ENCODE data around the gene AFF3.

AFF3 gene

DNA sequence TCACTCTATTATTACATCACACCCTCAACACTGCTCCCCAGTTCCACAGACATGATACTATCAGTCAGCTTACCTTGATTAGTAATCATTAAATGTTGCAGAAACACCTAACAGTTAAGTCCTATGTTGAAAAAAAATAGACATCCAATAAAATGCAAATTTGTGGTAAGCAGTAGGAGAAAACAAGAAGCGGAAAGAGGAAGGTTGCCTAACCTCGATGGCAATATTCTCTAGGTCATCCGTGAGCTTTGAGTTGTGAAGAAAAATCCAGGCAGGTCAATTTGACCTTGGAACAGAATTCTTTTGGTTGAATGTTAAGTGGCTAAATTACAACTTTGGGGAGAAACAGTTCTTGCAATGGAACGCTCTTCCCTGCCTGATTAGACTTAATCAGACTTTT is 264.4 kb downstream of the AFF3 start:
- TF ChIP-seq ISL1 (CRISPR knock-in tag; IDR thresholded peaks at IDR 0.05) (no peak), ZNF70 (CRISPR knock-in tag; IDR thresholded peaks at IDR 0.05) (no peak), ZC3H10 (CRISPR knock-in tag; IDR thresholded peaks at IDR 0.05) (no peak), ESRRG (CRISPR knock-in tag; IDR thresholded peaks at IDR 0.05) (no peak)
- TF ChIP-seq, protein P1, sequence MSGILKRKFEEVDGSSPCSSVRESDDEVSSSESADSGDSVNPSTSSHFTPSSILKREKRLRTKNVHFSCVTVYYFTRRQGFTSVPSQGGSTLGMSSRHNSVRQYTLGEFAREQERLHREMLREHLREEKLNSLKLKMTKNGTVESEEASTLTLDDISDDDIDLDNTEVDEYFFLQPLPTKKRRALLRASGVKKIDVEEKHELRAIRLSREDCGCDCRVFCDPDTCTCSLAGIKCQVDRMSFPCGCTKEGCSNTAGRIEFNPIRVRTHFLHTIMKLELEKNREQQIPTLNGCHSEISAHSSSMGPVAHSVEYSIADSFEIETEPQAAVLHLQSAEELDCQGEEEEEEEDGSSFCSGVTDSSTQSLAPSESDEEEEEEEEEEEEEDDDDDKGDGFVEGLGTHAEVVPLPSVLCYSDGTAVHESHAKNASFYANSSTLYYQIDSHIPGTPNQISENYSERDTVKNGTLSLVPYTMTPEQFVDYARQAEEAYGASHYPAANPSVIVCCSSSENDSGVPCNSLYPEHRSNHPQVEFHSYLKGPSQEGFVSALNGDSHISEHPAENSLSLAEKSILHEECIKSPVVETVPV (CRISPR knock-in tag; IDR thresholded peaks at IDR 0.05): no peak
- TF ChIP-seq, protein P2, sequence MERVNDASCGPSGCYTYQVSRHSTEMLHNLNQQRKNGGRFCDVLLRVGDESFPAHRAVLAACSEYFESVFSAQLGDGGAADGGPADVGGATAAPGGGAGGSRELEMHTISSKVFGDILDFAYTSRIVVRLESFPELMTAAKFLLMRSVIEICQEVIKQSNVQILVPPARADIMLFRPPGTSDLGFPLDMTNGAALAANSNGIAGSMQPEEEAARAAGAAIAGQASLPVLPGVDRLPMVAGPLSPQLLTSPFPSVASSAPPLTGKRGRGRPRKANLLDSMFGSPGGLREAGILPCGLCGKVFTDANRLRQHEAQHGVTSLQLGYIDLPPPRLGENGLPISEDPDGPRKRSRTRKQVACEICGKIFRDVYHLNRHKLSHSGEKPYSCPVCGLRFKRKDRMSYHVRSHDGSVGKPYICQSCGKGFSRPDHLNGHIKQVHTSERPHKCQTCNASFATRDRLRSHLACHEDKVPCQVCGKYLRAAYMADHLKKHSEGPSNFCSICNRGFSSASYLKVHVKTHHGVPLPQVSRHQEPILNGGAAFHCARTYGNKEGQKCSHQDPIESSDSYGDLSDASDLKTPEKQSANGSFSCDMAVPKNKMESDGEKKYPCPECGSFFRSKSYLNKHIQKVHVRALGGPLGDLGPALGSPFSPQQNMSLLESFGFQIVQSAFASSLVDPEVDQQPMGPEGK (CRISPR knock-in tag; IDR thresholded peaks at IDR 0.05; ENCODE audit: borderline replicate concordance): no peak
- ATAC-seq: no peak

DNA sequence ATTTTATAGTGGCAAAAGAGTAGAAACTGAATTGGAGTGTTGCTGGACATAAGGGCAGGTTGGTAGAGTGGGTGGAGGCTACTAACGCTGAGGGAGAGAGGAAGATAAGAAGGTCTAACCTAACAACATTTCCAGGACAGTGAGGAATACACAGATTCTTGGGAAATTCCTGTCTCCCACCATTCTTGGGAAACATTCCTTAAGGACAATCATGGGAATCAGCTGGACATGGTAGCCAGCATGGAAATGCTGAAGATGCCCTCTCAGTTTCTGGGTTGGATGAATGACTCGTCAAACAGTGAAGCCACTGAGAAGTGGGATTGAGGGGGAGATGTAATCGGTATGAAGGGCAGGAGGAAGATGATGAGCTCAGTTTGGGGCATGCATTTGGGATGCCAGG is 265.4 kb downstream of the AFF3 start:
- TF ChIP-seq ISL1 (CRISPR knock-in tag; IDR thresholded peaks at IDR 0.05) (no peak), BACH2 (CRISPR knock-in tag; IDR thresholded peaks at IDR 0.05; ENCODE audit: borderline replicate concordance) (no peak), ESRRG (CRISPR knock-in tag; IDR thresholded peaks at IDR 0.05) (no peak), ZNF8 (CRISPR knock-in tag; IDR thresholded peaks at IDR 0.05) (no peak), ZNF70 (CRISPR knock-in tag; IDR thresholded peaks at IDR 0.05) (no peak), CREB5 (CRISPR knock-in tag; IDR thresholded peaks at IDR 0.05; ENCODE audit: low read depth) (no peak), RARB (CRISPR knock-in tag; IDR thresholded peaks at IDR 0.05) (no peak), TOX (CRISPR knock-in tag; IDR thresholded peaks at IDR 0.05; ENCODE audit: borderline replicate concordance) (no peak), CSDC2 (CRISPR knock-in tag; IDR thresholded peaks at IDR 0.05) (no peak), ZFP3 (CRISPR knock-in tag; IDR thresholded peaks at IDR 0.05) (no peak), ZFP30 (CRISPR knock-in tag; IDR thresholded peaks at IDR 0.05) (no peak), ZC3H10 (CRISPR knock-in tag; IDR thresholded peaks at IDR 0.05) (no peak)
- TF ChIP-seq, protein P1 (CRISPR knock-in tag; IDR thresholded peaks at IDR 0.05): no peak
- TF ChIP-seq, protein P3, sequence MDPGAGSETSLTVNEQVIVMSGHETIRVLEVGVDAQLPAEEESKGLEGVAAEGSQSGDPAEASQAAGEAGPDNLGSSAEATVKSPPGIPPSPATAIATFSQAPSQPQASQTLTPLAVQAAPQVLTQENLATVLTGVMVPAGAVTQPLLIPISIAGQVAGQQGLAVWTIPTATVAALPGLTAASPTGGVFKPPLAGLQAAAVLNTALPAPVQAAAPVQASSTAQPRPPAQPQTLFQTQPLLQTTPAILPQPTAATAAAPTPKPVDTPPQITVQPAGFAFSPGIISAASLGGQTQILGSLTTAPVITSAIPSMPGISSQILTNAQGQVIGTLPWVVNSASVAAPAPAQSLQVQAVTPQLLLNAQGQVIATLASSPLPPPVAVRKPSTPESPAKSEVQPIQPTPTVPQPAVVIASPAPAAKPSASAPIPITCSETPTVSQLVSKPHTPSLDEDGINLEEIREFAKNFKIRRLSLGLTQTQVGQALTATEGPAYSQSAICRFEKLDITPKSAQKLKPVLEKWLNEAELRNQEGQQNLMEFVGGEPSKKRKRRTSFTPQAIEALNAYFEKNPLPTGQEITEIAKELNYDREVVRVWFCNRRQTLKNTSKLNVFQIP (CRISPR knock-in tag; IDR thresholded peaks at IDR 0.05; ENCODE audit: borderline replicate concordance, low read depth): no peak
- ATAC-seq: no peak

DNA sequence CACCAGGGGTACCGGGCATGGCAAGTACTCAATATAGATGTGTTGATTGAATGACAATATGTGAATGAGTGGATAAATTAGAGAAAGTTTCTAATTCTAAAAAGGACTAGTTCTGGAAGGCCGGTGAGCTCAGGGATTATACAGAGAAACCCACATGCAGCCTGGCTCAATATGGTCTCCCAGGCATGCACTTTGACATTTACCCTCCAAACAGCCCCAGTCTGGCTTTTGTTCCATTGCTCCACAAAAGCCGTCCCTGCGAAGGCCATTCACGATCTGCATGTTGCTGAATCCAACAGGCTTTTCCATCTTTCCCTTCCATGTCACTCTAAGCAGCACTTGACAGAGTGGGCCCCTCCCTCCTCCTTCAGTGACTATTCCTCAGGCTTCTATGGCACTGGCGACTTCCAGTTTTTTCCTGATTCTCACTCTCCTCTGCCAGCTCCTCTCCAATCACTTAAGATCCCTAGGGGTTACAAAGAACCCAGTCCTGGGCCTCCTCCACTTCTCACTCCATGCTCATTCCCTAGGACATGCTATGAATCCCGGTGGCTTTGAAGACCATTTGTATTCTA is 266.7 kb downstream of the AFF3 start:
- TF ChIP-seq TOX (CRISPR knock-in tag; IDR thresholded peaks at IDR 0.05; ENCODE audit: borderline replicate concordance) (no peak), GLIS3 (CRISPR knock-in tag; IDR thresholded peaks at IDR 0.05) (no peak), ARNTL (CRISPR knock-in tag; IDR thresholded peaks at IDR 0.05; ENCODE audit: borderline replicate concordance, low read depth) (no peak), PPARA (CRISPR knock-in tag; IDR thresholded peaks at IDR 0.05; ENCODE audit: borderline replicate concordance) (no peak), ZC3H10 (CRISPR knock-in tag; IDR thresholded peaks at IDR 0.05) (no peak), ZNF565 (CRISPR knock-in tag; conservative IDR thresholded peaks at IDR 0.05; ENCODE audit: low read depth) (no peak), BACH2 (CRISPR knock-in tag; IDR thresholded peaks at IDR 0.05; ENCODE audit: borderline replicate concordance) (no peak), ISL1 (CRISPR knock-in tag; IDR thresholded peaks at IDR 0.05) (no peak), ZFP3 (CRISPR knock-in tag; IDR thresholded peaks at IDR 0.05) (no peak), ZNF8 (CRISPR knock-in tag; IDR thresholded peaks at IDR 0.05) (no peak), ZNF70 (CRISPR knock-in tag; IDR thresholded peaks at IDR 0.05) (no peak), OSR1 (CRISPR knock-in tag; IDR thresholded peaks at IDR 0.05) (no peak), SNAI2 (CRISPR knock-in tag; IDR thresholded peaks at IDR 0.05) (no peak), CREB5 (CRISPR knock-in tag; IDR thresholded peaks at IDR 0.05; ENCODE audit: low read depth) (no peak), RARB (CRISPR knock-in tag; IDR thresholded peaks at IDR 0.05) (no peak)
- TF ChIP-seq, protein P1 (CRISPR knock-in tag; IDR thresholded peaks at IDR 0.05): no peak
- no peak for ATAC-seq

All from SK-N-SH treated with all-trans-retinoic acid at 6 μM for 48 hours (cell line).